ENCODE results near the gene KCNJ6. TPM values are rescaled to one million over a fixed set of nuclear protein-coding genes. Genes with fewer than 3 reads are reported as not detected.
"Not testable (repeated sequence)": the region's sequence is repeated elsewhere in the genome, so short reads cannot be mapped to it uniquely, and the experiment has no call there.

KCNJ6 gene
- total RNA-seq, 1 experiment from 2014 or later: not detected

GRCh38 chr21:37927711-37928110 is 11.5 kb upstream of the KCNJ6 start:
- Mint-ChIP-seq H3K27me3 (ENCODE audit: insufficient read depth, unreplicated experiment) (no peaks in the 10 kb centered on the region), H3K27ac (ENCODE audit: unreplicated experiment) (no peak overlapping the region)

GRCh38 chr21:37921091-37921490 is 4.8 kb upstream of the KCNJ6 start:
- Mint-ChIP-seq H3K27me3 (ENCODE audit: insufficient read depth, unreplicated experiment) (peaks cover 4% of the 10 kb centered on the region), H3K9me3 (ENCODE audit: unreplicated experiment) (no peaks in the 10 kb centered on the region), H3K27ac (ENCODE audit: unreplicated experiment) (no peak overlapping the region), H3K4me1 (ENCODE audit: low read depth, unreplicated experiment) (no peaks in the 10 kb centered on the region), H3K36me3 (ENCODE audit: insufficient read depth, unreplicated experiment) (no peaks in the 10 kb centered on the region), H3K4me3 (ENCODE audit: unreplicated experiment) (no peak overlapping the region)
- Histone ChIP-seq H3K4me3 (ENCODE audit: low read depth, low read length) (no peak overlapping the region), H3K27me3 (replicated peaks; ENCODE audit: control insufficient read depth, insufficient read depth, low read length) (no peaks in the 10 kb centered on the region), H3K36me3 (ENCODE audit: control insufficient read depth, insufficient read depth, low read length) (no peaks in the 10 kb centered on the region), H3K9me3 (no peaks in the 10 kb centered on the region), H3K4me1 (peaks cover 5% of the 10 kb centered on the region; the same call in 1 of the 2 replicates)
- no TSS peak for BruUV-seq (replicated peaks)
- DNase-seq: peak in 1 of 2 experiments; percentile 4
- no peak for TF ChIP-seq CTCF (IDR thresholded peaks at IDR 0.05; ENCODE audit: insufficient read depth in 1 of 2, low read depth in 1 of 2, low read length in 1 of 2, severe bottlenecking in 1 of 2, unreplicated experiment in 1 of 2)
- CTCF ChIA-PET: interaction anchor here (1.2 kb wide), 1 partner anchor 220 kb away, joined by 3 read pairs; no protein-coding TSS in a partner anchor
- POLR2A ChIA-PET: no interaction called here
- intact Hi-C loops (cut with micrococcal nuclease; ENCODE audit: unreplicated experiment): no loop called here

More at GRCh38 chr21:37927711-37928110, 11.5 kb upstream of the KCNJ6 start:
- Histone ChIP-seq H3K36me3 (ENCODE audit: control insufficient read depth, insufficient read depth, low read length) (no peaks in the 10 kb centered on the region), H3K9me3 (no peaks in the 10 kb centered on the region), H3K4me1 (no peaks in the 10 kb centered on the region), H3K4me3 (ENCODE audit: low read depth, low read length) (no peak overlapping the region), H3K27me3 (replicated peaks; ENCODE audit: control insufficient read depth, insufficient read depth, low read length) (no peaks in the 10 kb centered on the region)
- ChIA-PET POLR2A (no interaction called here), CTCF (no interaction called here)
- BruUV-seq (replicated peaks): no TSS peak
- no peak for DNase-seq
- intact Hi-C loops (cut with micrococcal nuclease; ENCODE audit: unreplicated experiment): no loop called here
- Mint-ChIP-seq H3K9me3 (ENCODE audit: unreplicated experiment) (peaks cover 14% of the 10 kb centered on the region), H3K4me3 (ENCODE audit: unreplicated experiment) (no peak overlapping the region), H3K4me1 (ENCODE audit: low read depth, unreplicated experiment) (no peaks in the 10 kb centered on the region), H3K36me3 (ENCODE audit: insufficient read depth, unreplicated experiment) (no peaks in the 10 kb centered on the region)
- TF ChIP-seq CTCF (IDR thresholded peaks at IDR 0.05; ENCODE audit: insufficient read depth in 1 of 2, low read depth in 1 of 2, low read length in 1 of 2, severe bottlenecking in 1 of 2, unreplicated experiment in 1 of 2): no peak

- POLR2A ChIA-PET; H3K27ac Mint-ChIP-seq (ENCODE audit: unreplicated experiment); intact Hi-C loops (cut with micrococcal nuclease; ENCODE audit: unreplicated experiment); H3K36me3 Mint-ChIP-seq (ENCODE audit: insufficient read depth, unreplicated experiment); H3K27me3 Mint-ChIP-seq (ENCODE audit: insufficient read depth, unreplicated experiment); CTCF ChIA-PET; H3K9me3 Mint-ChIP-seq (ENCODE audit: unreplicated experiment); DNase-seq; H3K27me3 ChIP-seq (replicated peaks; ENCODE audit: control insufficient read depth, insufficient read depth, low read length); H3K9me3 ChIP-seq; H3K36me3 ChIP-seq (ENCODE audit: control insufficient read depth, insufficient read depth, low read length); H3K4me1 ChIP-seq; H3K4me1 Mint-ChIP-seq (ENCODE audit: low read depth, unreplicated experiment); H3K4me3 Mint-ChIP-seq (ENCODE audit: unreplicated experiment); BruUV-seq (replicated peaks); H3K4me3 ChIP-seq (ENCODE audit: low read depth, low read length): not testable (repeated sequence)
Observed at GRCh38 chr21:37920302-37920701, 4.0 kb upstream of the KCNJ6 start.

DNA sequence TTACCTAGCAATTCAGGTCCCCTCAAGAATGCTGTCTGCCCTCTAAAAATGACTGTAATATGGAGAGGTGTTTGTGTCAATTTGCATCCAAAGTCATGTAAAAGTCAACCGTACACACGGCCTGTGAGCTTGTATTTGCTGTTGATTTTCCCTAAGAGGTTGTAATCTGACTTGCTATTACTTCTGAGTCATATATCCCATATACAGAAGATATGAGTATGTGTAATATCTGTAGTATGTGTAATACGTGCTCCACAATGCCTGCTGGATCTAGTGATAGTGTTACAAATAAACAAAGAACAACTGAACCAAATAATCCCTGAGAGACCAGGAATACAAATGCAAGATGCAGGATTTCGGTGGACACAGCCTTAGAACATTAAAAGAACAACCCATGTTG is 1.4 kb upstream of the KCNJ6 start:
- Histone ChIP-seq H3K36me3 (ENCODE audit: control insufficient read depth, insufficient read depth, low read length) (no peaks in the 10 kb centered on the region), H3K9me3 (no peaks in the 10 kb centered on the region), H3K4me3 (ENCODE audit: low read depth, low read length) (no peak overlapping the region), H3K4me1 (peaks cover 5% of the 10 kb centered on the region; the same call in 1 of the 2 replicates), H3K27me3 (replicated peaks; ENCODE audit: control insufficient read depth, insufficient read depth, low read length) (no peaks in the 10 kb centered on the region)
- Mint-ChIP-seq H3K4me3 (ENCODE audit: unreplicated experiment) (no peak overlapping the region), H3K4me1 (ENCODE audit: low read depth, unreplicated experiment) (no peaks in the 10 kb centered on the region), H3K36me3 (ENCODE audit: insufficient read depth, unreplicated experiment) (no peaks in the 10 kb centered on the region), H3K27me3 (ENCODE audit: insufficient read depth, unreplicated experiment) (peaks cover 14% of the 10 kb centered on the region), H3K27ac (ENCODE audit: unreplicated experiment) (no peak overlapping the region), H3K9me3 (ENCODE audit: unreplicated experiment) (no peaks in the 10 kb centered on the region)
- no peak for DNase-seq
- ChIA-PET CTCF (no interaction called here), POLR2A (no interaction called here)
- intact Hi-C loops (cut with micrococcal nuclease; ENCODE audit: unreplicated experiment): no loop called here
- no TSS peak for BruUV-seq (replicated peaks)
- no peak for TF ChIP-seq CTCF (IDR thresholded peaks at IDR 0.05; ENCODE audit: insufficient read depth in 1 of 2, low read depth in 1 of 2, low read length in 1 of 2, severe bottlenecking in 1 of 2, unreplicated experiment in 1 of 2)

Measured in Caco-2 (cell line).